ENCODE measurements around the gene ZBTB9.

Gene ZBTB9

DNA sequence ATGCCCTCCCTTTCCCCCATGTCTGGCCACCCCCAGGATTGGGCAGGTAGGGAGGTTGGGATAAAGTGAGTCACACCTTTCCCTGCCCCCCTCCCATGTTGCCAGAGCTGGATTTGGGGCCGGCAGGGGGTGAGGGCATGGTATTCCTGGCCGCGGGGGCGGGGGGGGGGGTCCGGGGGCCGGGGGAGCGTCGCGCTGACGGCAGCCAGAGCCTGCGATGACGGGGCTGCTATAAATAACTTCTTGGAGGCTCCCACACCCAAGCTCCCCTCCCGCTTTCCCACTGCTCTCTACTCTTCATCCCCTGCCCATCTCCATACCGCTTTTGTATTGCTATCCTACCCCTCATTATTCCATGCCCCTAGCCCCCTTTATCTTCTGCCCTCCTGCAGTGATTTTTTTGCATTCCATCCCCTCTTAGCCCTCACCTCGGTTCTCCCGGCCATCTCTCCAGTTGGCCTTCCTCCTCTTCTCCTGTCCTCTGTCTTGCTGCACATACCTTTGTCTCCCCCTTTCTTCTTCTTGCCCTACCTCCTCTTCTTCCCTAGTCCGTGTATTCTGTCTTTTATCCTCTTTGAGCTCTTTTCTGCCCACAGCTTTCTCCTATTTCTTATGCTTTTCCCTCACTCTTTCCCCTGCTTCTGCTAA lies 20.7 kb upstream of the ZBTB9 start:
- DNase-seq = no peak

GRCh38 chr6:33434961-33435360 lies 19.4 kb upstream of the ZBTB9 start:
- DNase-seq = no peak

DNA sequence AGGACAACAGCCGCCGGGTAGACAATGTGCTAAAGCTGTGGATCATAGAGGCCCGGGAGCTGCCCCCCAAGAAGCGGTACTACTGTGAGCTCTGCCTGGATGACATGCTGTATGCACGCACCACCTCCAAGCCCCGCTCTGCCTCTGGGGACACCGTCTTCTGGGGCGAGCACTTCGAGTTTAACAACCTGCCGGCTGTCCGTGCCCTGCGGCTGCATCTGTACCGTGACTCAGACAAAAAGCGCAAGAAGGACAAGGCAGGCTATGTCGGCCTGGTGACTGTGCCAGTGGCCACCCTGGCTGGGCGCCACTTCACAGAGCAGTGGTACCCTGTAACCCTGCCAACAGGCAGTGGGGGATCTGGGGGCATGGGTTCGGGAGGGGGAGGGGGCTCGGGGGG lies 16.7 kb upstream of the ZBTB9 start:
- no peak for DNase-seq

DNA sequence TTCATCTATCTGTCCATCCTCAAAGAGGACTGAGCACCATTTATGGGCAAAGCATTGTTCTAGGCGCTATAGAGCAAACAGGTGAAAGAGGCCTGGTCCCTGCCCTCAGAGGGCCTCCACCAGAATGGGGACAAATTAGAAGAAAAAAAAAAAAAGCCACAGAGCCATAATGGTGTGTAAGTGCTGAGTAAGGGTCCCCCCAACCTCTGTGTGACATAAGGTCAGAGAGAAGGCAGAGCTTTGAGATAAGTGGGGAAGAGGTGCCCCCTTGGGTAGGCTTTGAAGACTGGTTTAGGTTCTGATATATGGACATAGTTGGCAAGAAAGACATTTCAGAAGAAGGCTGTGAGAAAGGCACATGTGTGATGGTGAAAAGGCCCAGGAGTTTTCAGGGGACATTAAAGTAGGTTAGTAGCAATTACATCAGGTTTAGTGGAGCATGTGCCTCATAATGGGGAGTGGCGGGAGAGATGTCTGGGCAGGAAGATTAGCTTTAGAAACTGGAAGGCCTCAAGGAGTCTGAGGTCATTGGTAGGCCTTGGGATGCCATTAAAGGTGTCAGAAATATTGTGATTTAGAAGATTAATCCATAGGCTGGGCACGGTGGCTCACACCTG lies 15.3 kb upstream of the ZBTB9 start:
- DNase-seq = no peak

GRCh38 chr6:33439956-33440648 lies 14.3 kb upstream of the ZBTB9 start:
- DNase-seq = no peak

GRCh38 chr6:33440649-33441309 lies 13.6 kb upstream of the ZBTB9 start:
- DNase-seq = no peak

DNA sequence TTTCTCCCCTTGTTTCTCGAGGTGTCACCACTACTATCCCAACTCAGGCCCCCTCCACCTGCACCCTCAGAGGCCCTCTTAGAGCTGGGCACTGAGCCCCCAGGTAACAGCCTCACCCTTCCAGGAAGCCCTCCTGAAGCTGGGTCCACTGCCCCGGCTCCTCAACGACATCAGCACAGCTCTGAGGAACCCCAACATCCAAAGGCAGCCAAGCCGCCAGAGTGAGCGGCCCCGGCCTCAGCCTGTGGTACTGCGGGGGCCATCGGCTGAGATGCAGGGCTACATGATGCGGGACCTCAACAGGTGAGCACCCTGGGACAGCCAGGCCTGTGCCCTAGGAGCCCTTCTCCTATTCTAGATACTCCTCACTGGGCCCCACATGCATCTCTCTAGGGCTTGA lies 12.9 kb upstream of the ZBTB9 start:
- no peak for DNase-seq

GRCh38 chr6:33442283-33442682 lies 12.1 kb upstream of the ZBTB9 start:
- DNase-seq = no peak

DNA sequence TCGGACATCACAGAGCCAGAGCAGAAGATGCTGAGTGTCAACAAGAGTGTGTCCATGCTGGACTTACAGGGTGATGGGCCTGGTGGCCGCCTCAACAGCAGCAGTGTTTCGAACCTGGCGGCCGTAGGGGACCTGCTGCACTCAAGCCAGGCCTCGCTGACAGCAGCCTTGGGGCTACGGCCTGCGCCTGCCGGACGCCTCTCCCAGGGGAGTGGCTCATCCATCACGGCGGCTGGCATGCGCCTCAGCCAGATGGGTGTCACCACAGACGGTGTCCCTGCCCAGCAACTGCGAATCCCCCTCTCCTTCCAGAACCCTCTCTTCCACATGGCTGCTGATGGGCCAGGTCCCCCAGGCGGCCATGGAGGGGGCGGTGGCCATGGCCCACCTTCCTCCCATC lies 11.4 kb upstream of the ZBTB9 start:
- no peak for DNase-seq

GRCh38 chr6:33443619-33444504 lies 10.5 kb upstream of the ZBTB9 start:
- DNase-seq = no peak

- DNase-seq = no peak
These were observed 9.2 kb upstream of the ZBTB9 start for GRCh38 chr6:33445119-33445603.

DNA sequence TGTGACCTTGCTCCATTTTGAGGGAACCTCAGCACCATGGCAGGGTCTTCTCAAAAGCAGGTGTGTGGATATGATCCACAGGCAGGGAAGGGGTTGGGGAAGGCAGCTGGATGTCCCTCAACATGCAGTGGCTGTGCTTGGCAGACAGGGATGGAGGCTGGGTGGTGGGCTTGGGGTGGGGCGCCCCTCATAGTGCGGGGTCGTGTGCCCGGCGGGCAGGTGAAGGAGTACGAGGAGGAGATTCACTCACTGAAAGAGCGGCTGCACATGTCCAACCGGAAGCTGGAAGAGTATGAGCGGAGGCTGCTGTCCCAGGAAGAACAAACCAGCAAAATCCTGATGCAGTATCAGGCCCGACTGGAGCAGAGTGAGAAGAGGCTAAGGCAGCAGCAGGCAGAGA lies 8.0 kb upstream of the ZBTB9 start:
- no peak for DNase-seq

- DNase-seq = no peak
These were observed 3.9 kb upstream of the ZBTB9 start for GRCh38 chr6:33450434-33450833.

DNA sequence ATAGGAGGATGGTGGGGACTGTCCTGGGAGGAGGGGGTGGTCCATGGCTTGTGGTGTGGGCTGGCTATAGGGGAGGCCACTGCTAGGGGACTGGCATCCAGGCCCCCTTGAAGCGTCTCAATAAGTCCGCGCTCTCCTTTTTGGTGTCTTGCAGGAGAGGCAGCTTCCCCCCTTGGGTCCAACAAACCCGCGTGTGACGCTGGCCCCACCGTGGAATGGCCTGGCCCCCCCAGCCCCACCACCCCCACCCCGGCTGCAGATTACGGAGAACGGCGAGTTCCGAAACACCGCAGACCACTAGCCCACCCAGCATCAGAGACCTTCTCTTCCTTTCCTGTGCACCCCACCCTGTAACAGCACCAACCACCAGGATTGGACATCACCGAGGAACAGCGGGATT lies 2.8 kb upstream of the ZBTB9 start:
- DNase-seq = no peak

DNA sequence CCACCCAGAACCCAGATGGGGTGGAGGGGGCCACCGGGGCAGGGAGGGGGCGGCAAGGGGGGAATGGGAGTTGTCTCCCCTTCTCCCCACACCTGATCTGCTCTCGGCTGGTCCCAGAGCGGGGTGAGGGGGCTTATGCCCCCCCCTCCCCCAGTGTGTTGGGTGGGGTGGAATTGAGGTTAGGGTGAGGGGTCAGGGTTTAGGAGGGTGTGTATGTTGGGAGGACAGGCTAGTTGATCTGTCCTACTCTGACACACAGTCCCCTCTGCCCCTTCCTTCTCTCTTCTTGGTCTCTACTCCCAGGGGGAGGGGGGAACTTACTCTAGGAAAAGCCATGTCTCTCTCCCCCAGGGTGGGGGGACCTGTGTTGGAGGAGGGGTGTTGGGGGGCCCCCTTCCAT lies 1.9 kb upstream of the ZBTB9 start:
- DNase-seq = no peak

GRCh38 chr6:33453393-33454008 lies 875 bp upstream of the ZBTB9 start:
- DNase-seq = no peak

DNA sequence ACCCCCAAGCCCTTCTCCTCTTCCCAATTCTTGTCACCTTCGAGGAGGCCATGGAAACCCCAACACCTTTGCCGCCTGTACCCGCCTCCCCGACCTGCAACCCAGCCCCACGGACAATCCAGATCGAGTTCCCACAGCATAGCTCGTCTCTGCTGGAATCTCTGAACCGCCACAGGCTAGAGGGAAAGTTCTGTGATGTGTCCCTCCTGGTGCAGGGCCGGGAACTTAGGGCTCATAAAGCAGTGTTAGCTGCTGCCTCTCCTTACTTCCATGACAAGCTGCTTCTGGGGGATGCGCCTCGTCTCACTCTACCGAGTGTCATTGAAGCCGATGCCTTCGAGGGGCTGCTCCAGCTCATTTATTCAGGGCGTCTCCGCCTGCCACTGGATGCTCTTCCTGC lies 675 bp downstream of the ZBTB9 start:
- no peak for DNase-seq

DNA sequence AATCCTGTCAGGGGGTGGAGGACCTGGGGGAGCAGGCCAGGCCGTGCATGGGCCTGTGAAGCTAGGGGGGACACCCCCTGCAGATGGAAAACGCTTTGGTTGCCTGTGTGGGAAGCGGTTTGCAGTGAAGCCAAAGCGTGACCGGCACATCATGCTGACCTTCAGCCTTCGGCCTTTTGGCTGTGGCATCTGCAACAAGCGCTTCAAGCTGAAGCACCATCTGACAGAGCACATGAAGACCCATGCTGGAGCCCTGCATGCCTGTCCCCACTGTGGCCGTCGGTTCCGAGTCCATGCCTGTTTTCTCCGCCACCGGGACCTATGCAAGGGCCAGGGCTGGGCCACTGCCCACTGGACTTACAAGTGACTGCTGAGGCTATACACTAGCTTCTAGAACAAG lies 1.8 kb downstream of the ZBTB9 start:
- no peak for DNase-seq

GRCh38 chr6:33458676-33459075 lies 4.3 kb downstream of the ZBTB9 start:
- no peak for DNase-seq

DNA sequence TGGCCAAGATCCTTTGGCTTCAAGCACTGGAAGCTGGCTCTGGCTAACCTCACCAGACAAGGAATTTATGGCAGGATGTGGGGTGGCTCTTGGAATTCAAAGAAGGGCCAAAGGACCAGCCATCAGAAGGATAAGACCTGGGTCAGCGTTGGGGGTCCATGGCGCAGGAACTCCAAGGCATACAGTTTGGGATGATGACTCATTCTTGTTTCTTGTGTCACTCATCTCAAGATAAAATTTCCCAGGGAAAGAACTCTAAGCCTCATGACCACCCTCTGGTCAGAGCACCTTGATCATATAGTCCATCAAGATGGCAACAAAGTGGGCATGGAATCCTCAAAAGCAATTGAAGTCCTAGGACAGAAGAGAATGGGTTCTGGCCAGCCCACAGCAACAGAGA lies 4.8 kb downstream of the ZBTB9 start:
- DNase-seq = no peak

DNA sequence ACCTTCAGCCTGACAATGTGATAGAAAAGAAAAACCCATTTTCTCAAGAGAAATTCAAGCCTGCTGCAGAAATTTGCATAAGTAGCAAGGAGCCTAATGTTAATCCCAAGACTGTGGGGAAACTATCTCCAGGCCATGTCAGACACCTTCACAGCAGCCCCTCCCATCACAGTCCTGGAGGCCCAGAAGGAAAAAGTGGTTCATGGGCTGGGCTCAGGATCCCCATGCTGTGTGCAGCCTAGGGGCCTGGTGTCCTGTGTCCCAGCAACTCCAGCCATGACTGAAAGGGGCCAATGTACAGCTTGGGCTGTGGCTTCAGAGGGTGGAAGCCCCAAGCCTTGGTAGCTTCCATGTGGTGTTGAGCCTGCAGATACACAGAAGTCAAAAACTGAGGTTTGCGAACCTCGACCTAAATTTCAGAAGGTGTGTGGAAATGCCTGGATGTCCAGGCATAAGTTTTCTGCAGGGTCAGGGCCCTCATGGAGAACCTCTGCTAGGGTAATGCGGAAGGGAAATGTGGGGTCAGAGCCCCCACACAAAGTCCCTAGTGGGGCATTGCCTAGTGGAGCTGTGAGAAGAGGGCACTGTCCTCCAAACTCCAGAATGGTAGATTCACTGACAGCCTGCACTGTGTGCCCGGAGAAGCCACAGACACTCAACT lies 11.8 kb downstream of the ZBTB9 start:
- no peak for DNase-seq

DNA sequence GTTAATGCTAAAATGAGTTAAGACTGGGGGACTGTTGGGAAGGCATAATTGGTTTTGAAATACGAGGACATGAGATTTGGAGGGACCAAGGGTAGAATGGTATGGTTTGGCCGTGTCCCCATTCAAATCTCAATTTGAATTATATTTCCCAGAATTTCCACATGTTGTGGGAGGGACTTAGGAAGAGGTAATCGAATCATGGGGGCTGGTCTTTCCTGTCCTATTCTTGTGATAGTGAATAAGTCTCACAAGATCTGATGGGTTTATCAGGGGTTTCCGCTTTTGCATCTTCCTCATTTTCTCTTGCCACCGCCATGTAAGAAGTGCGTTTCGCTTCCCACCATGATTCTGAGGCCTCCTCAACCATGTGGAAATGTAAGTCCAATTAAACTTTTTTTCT lies 12.7 kb downstream of the ZBTB9 start:
- no peak for DNase-seq

Measured in NCI-H1048 (cell line).